GM21515 (cell line): ENCODE measurements around the gene AFAP1.

Experiments
- ATAC-seq: cut with Tn5 transposase; IDR thresholded peaks from one replicate; pipeline ENCODE4 v1.9.1; 2021; ENCODE audit not compliant: unreplicated experiment

The AFAP1 gene

GRCh38 chr4:7823416-7823824 lies 116.2 kb downstream of the AFAP1 start:
- no peak for ATAC-seq

GRCh38 chr4:7822877-7823276 lies 116.8 kb downstream of the AFAP1 start:
- ATAC-seq, result no peak

- no peak for ATAC-seq
Measured at GRCh38 chr4:7822137-7822505, 117.5 kb downstream of the AFAP1 start.

- no peak for ATAC-seq
Measured at GRCh38 chr4:7821245-7822136, 118.2 kb downstream of the AFAP1 start.

- no peak for ATAC-seq
Measured at GRCh38 chr4:7820031-7820818, 119.4 kb downstream of the AFAP1 start.

- ATAC-seq, result no peak
Measured at GRCh38 chr4:7819446-7819845, 120.2 kb downstream of the AFAP1 start.

GRCh38 chr4:7818399-7818911 lies 121.2 kb downstream of the AFAP1 start:
- ATAC-seq, result no peak

GRCh38 chr4:7817877-7818398 lies 121.7 kb downstream of the AFAP1 start:
- ATAC-seq, result no peak

- no peak for ATAC-seq
Measured at GRCh38 chr4:7816771-7817170, 122.9 kb downstream of the AFAP1 start.

- ATAC-seq, result no peak
Measured at GRCh38 chr4:7815981-7816380, 123.7 kb downstream of the AFAP1 start.

GRCh38 chr4:7815562-7815961 lies 124.1 kb downstream of the AFAP1 start:
- no peak for ATAC-seq

GRCh38 chr4:7814451-7814850 lies 125.2 kb downstream of the AFAP1 start:
- no peak for ATAC-seq

GRCh38 chr4:7813674-7814073 lies 126.0 kb downstream of the AFAP1 start:
- ATAC-seq, result no peak

- no peak for ATAC-seq
Measured at GRCh38 chr4:7812921-7813320, 126.7 kb downstream of the AFAP1 start.

- no peak for ATAC-seq
Measured at GRCh38 chr4:7812231-7812857, 127.3 kb downstream of the AFAP1 start.

GRCh38 chr4:7811536-7812191 lies 128.0 kb downstream of the AFAP1 start:
- ATAC-seq, result no peak

GRCh38 chr4:7810783-7811535 lies 128.7 kb downstream of the AFAP1 start:
- no peak for ATAC-seq

GRCh38 chr4:7808752-7809151 lies 130.9 kb downstream of the AFAP1 start:
- ATAC-seq, result no peak

- no peak for ATAC-seq
Measured at GRCh38 chr4:7808181-7808580, 131.5 kb downstream of the AFAP1 start.

GRCh38 chr4:7807351-7807921 lies 132.2 kb downstream of the AFAP1 start:
- no peak for ATAC-seq
